A204.1 (cell line): ENCODE data around the gene TOM1L2.
"Not testable (repeated sequence)": the region's sequence is repeated elsewhere in the genome, so short reads cannot be mapped to it uniquely, and the experiment has no call there.

Experiments used
- FAIRE-seq: peaks from 2 replicates; lab custom pipeline; 2012; peaks lifted over from hg19 to GRCh38; lab: Jason Lieb, UNC

The TOM1L2 gene

DNA sequence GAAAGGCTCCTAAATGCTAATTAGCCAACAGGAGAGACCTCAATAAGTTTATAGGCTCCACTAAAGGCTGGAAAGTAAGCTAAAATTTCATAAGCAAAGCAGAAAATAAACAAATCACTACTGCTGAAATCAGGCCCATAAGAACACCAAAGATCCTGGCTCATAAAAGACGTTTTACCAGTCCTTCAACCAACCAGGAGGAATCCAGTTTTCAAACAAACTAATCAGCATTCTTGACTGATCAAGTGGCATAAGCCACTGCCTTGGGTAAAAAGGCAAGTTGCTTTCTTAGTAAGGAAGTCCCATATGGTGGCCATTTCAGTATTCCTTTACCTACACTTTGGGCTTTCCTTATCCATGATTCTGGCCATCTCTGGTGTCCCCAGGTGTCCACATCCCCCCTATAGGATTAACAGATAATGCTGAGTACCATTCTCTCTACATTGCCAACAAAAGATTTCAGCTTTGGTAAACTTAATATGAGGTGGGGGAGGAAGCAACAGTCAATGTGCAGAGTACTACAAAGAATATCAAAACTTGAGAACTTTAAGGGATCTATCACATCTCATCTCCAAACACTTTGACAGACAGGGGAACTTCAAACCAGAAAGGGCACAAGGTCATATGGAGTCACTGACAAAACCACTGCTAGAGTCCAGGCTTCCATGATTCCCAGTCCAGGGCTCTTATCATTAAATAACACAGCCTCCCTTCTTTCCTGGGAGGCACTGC lies 1.3 kb downstream of the TOM1L2 start:
- FAIRE-seq: no peak

DNA sequence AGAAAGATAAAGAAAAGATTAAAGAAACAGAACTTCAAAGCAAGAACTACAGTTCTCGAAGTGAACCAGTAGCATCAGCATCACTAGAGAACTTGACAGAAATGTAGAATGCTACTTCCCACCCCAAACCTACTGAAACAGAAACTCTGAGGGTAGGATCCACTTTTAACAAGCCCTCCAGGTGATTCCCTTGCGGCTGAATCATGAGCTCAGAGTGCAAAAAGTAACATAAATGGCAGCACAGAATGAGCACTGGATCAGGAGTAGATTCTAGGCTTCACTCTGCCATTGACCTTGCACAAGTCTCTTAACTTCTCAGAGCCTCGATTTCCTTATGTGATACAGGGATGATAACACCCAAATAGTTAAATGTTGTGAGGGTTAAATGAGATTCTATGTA lies 5.8 kb downstream of the TOM1L2 start:
- FAIRE-seq: no peak

DNA sequence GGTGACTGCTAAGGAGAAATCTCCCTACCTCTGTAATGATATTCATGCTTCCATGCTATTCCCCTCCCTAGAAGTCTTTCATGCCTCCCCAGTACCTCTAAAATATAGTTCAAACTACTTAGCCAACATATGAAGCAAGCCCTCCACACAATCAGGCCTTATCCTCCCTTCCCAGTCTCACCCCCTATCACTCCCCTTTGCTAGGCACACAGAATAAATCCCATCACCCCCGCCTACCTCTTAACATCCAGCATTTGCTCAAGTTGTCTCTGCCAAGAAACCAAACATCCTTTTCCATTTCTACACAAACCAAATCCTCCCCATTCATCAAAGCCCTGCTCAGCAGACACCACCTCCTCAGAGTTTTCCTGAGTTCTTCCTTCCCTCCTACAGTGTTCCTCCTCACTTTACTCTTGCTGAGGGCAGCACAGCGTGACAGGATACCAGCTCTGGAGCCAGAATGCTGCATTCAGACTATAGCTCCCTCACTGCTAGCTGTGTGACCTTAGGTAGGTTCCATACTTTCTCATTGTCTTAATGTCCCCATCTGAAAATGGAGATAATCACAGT lies 7.0 kb downstream of the TOM1L2 start:
- peak; percentile 80 for FAIRE-seq

DNA sequence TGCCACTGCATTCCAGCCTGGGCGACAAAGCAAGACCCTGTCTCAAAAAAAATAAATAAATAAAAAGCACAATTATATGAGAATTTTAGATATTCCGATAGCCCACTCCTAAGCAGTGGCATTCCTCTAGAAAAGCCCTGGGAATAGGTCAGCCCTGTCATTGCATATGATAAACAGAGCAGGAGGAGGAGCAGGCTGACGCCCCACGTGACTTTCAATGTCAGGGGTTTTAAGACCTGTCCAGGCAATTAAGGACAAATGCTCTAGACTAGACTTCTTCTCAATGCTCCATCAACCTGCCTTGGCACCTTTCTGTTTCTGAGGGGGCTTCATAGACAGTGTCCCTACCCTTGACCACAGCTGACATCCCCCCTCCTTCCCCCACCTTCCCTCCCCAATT lies 7.5 kb downstream of the TOM1L2 start:
- no peak for FAIRE-seq

DNA sequence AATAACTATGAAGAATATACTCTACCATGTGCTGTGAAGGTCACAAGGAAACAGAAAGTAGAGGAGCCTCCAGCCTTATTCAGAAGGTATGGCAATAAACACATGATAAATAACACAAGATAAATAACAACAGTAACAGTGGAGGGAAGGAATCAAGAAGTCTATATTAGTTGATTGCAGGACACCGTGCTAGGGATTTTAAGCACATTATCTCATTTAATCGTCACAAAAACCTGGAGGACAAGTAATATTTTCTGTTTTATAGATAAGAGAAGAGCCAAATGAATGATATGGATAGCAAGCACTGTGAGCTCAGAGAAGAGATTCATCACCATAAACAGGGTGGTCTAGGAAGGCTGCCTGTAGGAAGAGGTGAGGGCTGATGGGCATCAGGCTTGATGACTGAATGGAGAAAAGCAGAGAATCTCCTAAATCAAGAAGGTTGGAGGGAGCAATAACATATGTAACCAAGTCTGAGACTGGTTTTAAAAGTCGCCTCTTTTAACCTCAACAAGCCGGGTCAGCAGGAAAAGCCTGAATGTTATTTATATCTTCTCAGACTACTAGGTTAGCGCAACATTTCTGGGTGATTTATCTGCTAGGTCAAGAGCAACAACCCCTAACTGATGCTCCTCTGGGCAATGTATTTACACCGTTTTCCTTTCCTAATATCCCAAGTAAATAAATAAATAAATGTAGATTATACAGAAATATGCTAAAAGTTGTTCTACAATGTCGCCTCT lies 8.3 kb downstream of the TOM1L2 start:
- FAIRE-seq: no peak

DNA sequence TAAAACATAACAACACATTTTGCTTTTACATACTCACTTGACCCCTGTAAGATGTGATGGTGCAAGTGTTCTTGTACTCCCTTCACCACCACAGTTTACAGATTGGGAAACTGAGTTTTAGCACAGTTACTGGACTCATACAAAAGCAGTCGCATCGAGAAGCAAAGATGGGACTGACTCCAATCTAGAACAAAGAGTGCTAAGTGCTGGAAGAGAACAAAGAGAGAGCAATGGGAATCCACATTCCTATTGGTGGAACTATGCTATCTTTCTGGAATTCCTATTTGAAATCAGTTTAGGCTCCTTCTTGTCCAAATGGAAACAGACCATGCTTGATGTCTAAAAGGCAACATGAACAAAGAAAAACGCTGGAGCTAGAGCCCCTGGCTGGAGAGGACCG lies 9.1 kb downstream of the TOM1L2 start:
- FAIRE-seq: no peak

DNA sequence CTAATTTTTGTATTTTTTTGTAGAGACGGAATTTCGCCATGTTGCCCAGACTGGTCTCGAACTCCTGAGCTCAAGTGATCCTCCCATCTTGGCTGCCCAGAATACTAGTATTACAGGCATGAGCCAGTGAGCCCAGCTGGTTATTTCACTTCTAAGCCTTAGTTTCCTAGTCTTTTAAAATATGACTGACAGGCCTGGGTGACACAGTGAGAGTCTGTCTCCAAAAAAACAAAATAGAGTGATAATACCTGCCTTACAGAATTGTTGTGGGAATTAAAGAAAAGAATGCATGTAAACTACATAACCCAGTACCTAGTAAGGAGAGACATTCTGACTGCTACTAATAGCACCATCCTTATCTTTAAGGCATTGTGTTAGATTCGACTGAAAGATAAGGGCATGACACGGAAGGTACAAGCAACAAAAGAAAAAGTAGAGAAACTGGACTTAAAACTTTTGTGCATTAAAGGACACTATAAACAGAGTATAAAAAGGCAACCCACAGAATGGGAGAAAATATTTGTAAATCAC lies 11.6 kb downstream of the TOM1L2 start:
- no peak for FAIRE-seq

DNA sequence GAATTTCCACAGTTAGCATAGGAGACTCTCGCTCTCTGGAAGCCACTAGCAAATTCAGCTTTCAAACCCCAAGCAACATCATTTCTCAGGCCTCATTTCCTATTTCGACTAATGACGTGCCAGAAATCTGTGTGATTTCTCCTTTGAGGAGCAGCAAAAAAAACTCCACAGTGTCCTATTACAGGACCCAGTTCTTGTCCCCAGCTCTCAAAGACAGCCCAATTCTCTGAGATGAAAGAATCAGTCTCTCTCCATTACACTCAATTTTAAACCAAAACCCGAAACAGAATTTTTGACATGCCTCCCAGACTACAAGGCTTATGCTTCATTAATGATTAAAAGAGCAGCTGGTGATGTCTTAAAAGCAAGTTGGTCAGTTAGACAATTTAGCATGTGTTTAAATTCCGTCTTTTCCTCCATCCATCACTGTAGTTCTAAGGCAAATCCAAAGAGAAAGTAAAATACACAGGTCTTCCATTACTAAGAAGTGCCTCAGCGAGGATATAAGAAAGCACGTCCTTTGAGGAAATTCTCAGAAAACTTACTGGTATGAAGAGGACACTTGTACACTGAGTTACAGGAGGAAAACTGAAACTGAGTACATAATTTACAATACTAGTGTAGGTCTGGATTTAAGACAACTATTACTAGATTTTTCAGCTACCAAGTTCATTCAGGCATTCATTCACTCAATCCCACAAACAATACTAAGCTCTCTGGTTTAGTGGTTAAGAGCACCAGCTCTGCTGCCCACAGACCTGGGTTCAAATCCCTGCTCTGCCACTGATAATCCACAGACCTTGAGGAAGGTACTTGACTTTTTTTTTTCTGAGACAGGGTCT lies 12.5 kb downstream of the TOM1L2 start:
- FAIRE-seq: peak; percentile 99

DNA sequence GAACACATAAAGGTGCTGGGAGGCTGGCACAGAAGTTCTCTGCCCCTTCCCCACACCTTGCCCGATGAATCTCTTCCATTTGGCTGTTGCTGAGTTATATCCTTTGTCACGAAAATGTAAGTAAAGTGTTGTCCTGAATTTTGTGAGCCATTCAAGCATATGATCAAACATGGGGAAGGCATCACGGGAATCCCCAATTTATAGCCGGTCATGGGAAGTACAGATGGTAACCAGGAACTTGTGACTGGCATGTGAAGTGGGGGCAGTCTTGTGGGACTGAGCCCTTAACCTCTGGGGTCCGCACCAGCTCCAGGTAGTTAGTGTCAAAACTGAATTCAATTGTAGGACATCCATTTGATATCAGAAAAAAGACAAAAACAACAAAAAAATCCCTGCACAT lies 13.2 kb downstream of the TOM1L2 start:
- FAIRE-seq: no peak

DNA sequence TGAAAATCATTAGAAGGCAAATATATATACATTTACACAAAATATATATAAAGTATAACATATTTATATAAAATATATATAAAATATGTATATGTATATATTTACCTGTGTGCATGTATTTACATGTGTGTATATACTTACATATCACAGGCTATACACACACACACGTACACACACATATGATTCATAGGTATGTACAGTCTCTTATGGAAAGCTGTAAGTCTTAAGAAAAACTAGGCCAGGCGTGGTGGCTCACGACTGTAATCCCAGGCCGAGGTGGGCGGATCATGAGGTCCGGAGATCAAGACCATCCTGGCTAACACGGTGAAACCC lies 14.7 kb downstream of the TOM1L2 start:
- FAIRE-seq: peak; percentile 62

DNA sequence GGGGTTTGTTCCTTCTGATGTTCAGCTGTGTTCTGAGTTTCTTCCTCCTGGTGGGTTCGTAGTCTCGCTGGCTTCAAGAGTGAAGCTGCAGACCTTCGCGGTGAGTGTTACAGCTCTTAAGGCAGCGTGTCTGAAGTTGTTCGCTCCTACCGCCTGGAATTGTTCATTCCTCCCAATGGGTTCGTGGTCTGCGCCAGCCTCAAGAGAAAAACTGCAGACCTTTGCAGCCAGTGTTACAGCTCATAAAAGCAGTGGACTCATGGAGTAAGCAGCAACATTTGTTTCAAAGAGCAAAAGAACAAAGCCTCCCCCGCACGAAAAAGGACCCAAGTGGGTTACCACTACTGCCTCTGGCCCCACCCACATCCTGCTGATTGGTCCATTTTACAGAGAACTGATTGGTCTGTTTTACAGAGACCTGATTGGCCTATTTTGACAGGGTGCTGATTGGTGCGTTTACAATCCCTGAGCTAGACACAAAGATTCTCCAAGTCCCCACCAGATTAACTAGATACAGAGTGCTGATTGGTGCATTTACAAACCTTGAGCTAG lies 16.3 kb downstream of the TOM1L2 start:
- FAIRE-seq: not testable (repeated sequence)

DNA sequence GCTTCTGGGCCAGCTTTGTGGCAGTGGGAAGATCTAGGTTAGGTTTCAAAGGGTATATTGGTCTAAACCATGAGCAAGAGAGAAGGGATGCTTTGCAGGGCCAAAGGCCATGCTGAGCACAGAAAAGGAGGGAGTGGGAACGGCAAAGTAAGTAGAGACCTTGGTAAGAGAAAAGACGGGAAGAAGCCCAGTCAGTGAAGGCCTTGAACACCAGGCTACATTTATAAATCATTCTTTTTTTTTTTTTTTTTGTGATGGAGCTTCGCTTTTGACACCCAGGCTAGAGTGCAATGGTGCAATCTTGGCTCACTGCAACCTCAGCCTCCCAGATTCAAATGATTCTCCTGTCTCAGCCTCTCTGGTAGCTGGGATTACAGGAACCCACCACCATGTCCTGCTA lies 18.1 kb downstream of the TOM1L2 start:
- FAIRE-seq: no peak

DNA sequence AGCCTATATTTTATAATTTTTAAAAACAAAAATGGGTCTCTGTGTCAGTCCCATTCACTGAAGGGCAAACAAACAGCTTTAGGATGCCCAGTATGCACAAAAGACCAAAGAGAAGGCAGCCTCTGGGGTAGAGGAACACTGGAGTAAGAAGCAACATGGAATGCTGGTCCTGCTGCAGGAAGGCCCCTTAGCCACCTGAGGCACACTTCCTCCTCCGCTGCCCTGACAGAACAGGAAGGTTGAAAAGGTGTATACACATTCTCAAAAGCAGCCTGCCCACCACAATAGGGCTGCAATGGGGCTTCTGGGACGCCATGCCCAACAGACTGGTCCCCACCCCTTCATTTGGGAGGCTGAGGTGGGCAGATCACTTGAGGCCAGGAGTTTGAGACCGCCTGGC lies 19.5 kb downstream of the TOM1L2 start:
- no peak for FAIRE-seq

DNA sequence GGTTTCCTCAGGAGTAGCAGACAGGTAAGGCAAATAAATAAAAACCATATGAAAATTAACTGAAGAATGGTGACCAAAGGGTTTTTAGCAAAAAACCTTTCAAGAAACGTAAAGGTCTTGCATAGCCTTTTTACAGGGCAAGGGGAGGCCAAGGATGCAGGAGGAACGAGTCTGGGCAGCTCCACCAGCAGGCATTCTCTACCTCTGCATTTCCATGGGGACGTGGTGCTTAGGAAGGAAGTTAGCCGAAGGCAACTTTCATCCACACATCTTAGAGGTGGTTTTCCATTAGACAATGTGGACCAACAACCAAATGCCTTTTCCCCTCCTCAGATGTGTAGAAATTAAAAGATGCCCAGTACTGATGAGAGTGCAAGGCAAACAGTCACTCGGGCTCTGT lies 20.7 kb downstream of the TOM1L2 start:
- FAIRE-seq: no peak

DNA sequence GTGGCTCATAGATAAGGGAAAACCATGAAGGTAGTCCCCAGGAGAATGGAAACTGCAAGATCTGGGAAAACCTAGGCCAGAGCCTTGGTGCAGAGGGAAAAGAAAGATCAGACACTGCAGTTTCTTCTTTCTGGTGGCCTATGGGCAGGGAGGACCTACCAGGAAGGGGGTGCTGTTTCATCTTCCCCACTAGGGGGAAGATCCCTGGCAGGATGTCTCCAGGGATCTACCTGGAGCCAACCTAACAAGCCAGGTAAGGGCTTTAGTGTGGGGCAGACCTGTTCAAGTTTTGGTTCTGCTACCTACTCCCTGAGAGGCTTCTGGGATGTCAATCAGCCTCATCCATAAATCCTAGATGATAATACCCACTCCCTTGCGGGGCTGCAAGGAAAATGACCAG lies 21.4 kb downstream of the TOM1L2 start:
- FAIRE-seq: no peak

DNA sequence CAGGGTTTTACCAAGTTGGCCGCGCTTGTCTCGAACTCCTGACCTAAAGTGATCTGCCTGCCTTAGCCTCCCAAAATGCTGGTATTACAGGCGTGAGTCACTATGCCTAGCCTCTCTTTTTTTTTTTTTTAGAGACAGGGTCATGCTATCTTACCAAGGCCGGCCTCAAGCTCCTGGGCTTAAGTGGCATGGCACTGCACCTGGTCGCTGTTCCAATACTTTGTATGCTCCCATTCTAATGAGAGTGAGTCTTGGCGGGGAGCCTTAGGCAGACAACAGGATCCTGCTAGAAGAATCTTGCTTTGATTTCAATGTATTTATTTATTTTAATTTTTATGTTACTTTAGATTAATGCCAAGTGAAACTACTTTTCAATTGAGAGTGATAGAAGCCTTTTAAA lies 21.9 kb downstream of the TOM1L2 start:
- FAIRE-seq: no peak

DNA sequence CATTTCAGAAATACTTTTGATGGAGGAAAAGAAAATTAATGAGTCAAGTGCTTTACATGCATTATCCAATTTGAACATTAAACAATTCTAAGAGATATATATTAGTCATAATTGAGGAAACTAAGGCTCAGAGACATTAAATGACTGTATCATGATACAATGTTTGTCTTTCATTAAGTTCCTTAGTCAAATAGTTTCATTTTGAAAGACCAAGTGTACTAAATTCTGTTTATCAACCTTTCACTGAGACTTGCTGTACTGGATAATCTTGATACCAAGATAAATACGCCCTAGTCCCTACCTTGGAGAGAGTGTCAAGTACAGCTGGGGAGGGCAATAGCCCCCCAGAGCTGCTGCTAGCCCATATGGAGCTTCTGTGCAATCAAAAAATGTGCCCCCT lies 24.2 kb downstream of the TOM1L2 start:
- peak; percentile 98 for FAIRE-seq

DNA sequence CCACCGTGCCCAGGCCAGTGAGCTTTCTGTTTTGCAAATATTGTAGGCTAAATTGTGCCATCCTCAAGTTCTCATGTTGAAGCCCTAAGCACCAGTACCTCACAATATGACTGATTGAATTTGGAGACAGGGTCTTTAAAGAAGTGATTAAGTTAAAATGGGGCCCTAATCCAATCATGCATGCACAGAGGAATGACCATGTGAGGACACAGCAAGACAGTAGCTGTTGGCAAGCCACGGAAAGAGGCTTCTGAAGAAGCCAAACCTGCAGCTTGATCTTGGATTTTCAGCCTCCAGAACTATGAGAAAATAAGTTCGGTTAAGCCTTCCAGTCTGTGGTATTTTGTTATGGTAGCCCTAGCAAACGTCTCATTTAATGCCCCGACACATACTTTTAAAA lies 24.9 kb downstream of the TOM1L2 start:
- no peak for FAIRE-seq

DNA sequence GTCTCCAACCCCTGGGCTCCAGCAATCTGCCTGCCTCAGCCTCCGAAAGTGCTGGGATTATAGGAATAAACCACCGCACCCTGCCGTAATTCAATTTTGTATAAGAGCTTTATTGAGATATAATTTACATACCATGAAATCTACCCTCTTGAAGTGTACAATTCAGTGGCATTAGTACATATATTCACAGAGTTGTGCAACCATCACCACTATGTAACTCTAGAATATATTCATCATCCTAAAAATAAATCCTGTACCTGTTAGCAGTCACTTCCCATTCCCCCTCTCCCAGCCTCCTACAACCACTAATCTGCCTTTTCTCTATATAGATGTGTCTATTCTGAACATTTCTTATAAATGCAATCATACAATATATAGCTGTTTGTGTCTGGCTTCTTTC lies 26.1 kb downstream of the TOM1L2 start:
- peak; percentile 88 for FAIRE-seq

DNA sequence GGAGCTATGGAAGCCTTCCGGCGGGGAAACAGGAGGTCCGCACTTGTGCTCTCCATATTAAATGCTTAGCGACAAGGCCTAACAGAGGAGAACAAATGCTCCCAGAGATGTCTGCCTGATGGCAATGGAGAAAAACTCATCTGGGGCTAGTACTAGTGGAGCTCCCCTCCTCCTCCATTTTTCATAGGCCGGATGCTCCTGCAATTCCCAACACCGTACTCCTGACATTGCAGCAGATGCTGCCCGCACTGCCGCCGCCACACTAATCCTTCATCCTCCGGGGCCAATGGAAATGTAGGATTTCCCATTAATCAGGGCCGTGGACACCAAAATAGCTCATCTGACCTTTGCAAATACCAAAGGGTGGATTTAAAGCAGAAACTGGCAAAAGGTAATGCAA lies 27.5 kb downstream of the TOM1L2 start:
- FAIRE-seq: no peak

DNA sequence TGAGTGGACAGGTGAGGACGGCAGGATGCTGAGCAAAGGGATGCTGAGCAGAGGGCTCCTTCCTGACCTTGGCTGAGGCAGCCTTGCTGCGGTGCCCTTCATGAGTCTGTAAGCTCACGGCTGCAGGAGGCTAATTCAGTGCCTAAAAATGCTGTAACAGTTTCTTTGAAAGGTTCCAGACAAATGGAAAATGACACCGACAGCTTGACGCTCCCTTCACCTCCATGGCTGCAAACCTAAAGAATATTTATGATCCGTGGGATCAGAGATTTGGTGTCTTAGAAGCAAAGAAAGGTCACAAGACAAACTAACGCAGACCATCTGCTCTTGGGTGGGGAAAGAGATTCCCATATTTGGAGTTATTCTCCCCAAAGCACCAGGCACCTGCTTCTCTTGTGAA lies 28.0 kb downstream of the TOM1L2 start:
- no peak for FAIRE-seq

DNA sequence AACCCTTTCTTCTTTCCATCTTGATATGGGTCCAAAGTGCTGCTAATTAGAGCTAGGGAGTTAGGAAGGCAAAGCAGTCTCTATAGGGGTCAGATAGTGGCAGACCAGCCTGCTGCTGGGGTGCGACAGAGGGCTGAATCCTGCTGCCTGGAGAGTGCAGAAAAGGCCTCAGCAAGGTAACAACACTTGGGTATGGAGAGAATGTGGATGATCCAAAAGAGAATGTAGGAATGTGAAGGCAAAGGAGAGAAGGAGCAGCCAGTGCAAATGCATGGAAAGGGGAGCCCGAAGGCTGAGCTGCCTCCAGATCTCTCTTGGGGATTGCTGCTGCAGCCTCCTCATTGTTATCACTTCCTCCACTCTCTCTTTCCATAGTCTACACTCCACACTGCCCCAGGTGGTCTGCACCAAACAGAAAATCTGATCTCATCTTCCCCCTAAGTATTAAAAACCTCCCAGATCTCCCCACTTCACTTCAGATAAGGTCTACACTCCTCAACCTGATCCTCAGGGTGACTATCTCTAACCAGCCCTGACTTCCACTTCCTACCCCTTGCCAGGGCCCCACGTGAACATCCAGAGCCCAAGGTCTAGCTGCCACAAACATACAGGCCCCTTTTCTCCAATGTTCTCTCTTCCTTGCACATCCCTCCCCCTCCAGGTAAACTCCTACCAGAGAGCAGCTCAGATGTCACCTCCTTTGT lies 28.8 kb downstream of the TOM1L2 start:
- no peak for FAIRE-seq
